GM23248 (cell line): ENCODE results near the gene ABCC4. TPM values are rescaled to one million over a fixed set of nuclear protein-coding genes. Genes with fewer than 3 reads are reported as not detected.

ENCODE experiments used
- DNase-seq: peaks from one replicate; pipeline ENCODE4 v3.0.0-alpha.2; 2015
- H2AFZ ChIP-seq: fragments of 200-600 bp; sonication (generic); 2 replicates; pipeline ENCODE4 v1.6.1; 2016; ENCODE audit warnings: antibody characterized with exemption
- H3F3A ChIP-seq: fragments of 200-600 bp; sonication (generic); 2 replicates; pipeline ENCODE4 v1.6.1; 2016; ENCODE audit warnings: mild to moderate bottlenecking, antibody characterized with exemption, mixed run types; ENCODE audit not compliant: insufficient read depth
- H3K27ac ChIP-seq: fragments of 200-600 bp; sonication (generic); 2 replicates; pipeline ENCODE4 v1.5.1; 2016; ENCODE audit warnings: mild to moderate bottlenecking
- H3K27me3 ChIP-seq: fragments of 200-600 bp; sonication (generic); replicated peaks from 2 replicates; pipeline ENCODE4 v1.6.1; 2016; ENCODE audit warnings: mild to moderate bottlenecking; ENCODE audit not compliant: insufficient read depth
- H3K36me3 ChIP-seq: fragments of 200-600 bp; sonication (generic); 2 replicates; pipeline ENCODE4 v1.6.1; 2016; ENCODE audit warnings: low read depth, mild to moderate bottlenecking
- H3K4me1 ChIP-seq: fragments of 200-600 bp; sonication (generic); 2 replicates; pipeline ENCODE4 v1.6.1; 2016; ENCODE audit warnings: mild to moderate bottlenecking; ENCODE audit not compliant: insufficient read depth
- H3K4me2 ChIP-seq: fragments of 200-600 bp; sonication (generic); one replicate; pipeline ENCODE4 v1.6.1; 2016; ENCODE audit warnings: mild to moderate bottlenecking; ENCODE audit not compliant: unreplicated experiment
- H3K4me3 ChIP-seq: fragments of 200-600 bp; sonication (generic); 2 replicates; pipeline ENCODE4 v1.5.1; 2016; ENCODE audit warnings: mild to moderate bottlenecking
- H3K79me2 ChIP-seq: fragments of 200-600 bp; sonication (generic); 2 replicates; pipeline ENCODE4 v1.6.1; 2016; ENCODE audit warnings: mild to moderate bottlenecking; ENCODE audit not compliant: insufficient read depth
- H3K9ac ChIP-seq: fragments of 200-600 bp; sonication (generic); 2 replicates; pipeline ENCODE4 v1.6.1; 2016; ENCODE audit warnings: mild to moderate bottlenecking
- H3K9me2 ChIP-seq: fragments of 200-600 bp; sonication (generic); 2 replicates; pipeline ENCODE4 v1.6.1; 2016; ENCODE audit warnings: mixed run types, mild to moderate bottlenecking, moderate library complexity; ENCODE audit not compliant: insufficient read depth
- H3K9me3 ChIP-seq: fragments of 200-600 bp; sonication (generic); one replicate; pipeline ENCODE4 v1.6.1; 2017; ENCODE audit warnings: low read depth
- H4K20me1 ChIP-seq: fragments of 200-600 bp; sonication (generic); 2 replicates; pipeline ENCODE4 v1.6.0; 2016; ENCODE audit not compliant: insufficient read depth
- EZH2 ChIP-seq: fragments of 200-600 bp; sonication (generic); IDR thresholded peaks from 2 replicates; pipeline ENCODE4 v1.6.1; 2018; ENCODE audit warnings: antibody characterized with exemption, mild to moderate bottlenecking; ENCODE audit not compliant: insufficient read depth, poor library complexity, severe bottlenecking
- EZH2phosphoT487 ChIP-seq: fragments of 200-600 bp; sonication (generic); IDR thresholded peaks from 2 replicates; pipeline ENCODE4 v1.6.1; 2018; ENCODE audit warnings: antibody characterized with exemption, moderate library complexity, mild to moderate bottlenecking, low read depth; ENCODE audit not compliant: insufficient read depth
- WGBS, 2 experiments: methylation state at CpG; one replicate each; pipeline ENCODE4 v1.1.6; 2015 to 2017; ENCODE audit warnings: low lambda C conversion rate in 2 of 2, low coverage in 1 of 2; ENCODE audit errors: missing lambda C conversion rate in 2 of 2; 5-methylcytosine and 5-hydroxymethylcytosine counted together
- in situ Hi-C: fragments of 300-500 bp; cut with MboI; formaldehyde crosslinking; loops from 2 replicates; pipeline ENCODE4 v1.15.0; 2020
- polyA plus RNA-seq: library from polyadenylated mRNA; unstranded; fragments of >200 nt; fragmentation: Nextera tagmentation; extraction: Ambion mirVana; gene quantifications from 2 replicates; pipeline ENCODE4 v1.2.1, GENCODE V29; 2016
- total RNA-seq: library from RNA; depleted of rRNA; stranded (reverse); fragments of >200 nt; shearing (Covaris generic); gene quantifications from 2 replicates; pipeline ENCODE4 v1.2.3, GENCODE V29; 2014

ABCC4 gene
- total and polyA plus RNA-seq, 2 experiments from 2014 or later, result 3.9 to 11.2 TPM

GRCh38 chr13:95247171-95247570 lies 54.1 kb downstream of the ABCC4 start:
- no peaks in the 10 kb centered on the region for H4K20me1 ChIP-seq
- H3K79me2 ChIP-seq, result no peaks in the 10 kb centered on the region
- no peak overlapping the region for H3K4me3 ChIP-seq
- H3K27ac ChIP-seq, result no peak overlapping the region
- no peaks in the 10 kb centered on the region for H3K27me3 ChIP-seq
- WGBS, 2 experiments, result 70 to 77% methylated on average over 4 of the region's 4 CpGs
- H3F3A ChIP-seq, result no peaks in the 10 kb centered on the region
- H2AFZ ChIP-seq, result no peak overlapping the region
- H3K9me3 ChIP-seq, result no peaks in the 10 kb centered on the region
- H3K9ac ChIP-seq, result no peak overlapping the region
- H3K4me2 ChIP-seq, result no peak overlapping the region
- H3K36me3 ChIP-seq, result no peaks in the 10 kb centered on the region
- no peak for TF ChIP-seq EZH2
- TF ChIP-seq EZH2phosphoT487, result no peak
- no peaks in the 10 kb centered on the region for H3K9me2 ChIP-seq
- DNase-seq, result no peak
- in situ Hi-C loops, result no loop called here
- H3K4me1 ChIP-seq, result no peaks in the 10 kb centered on the region

GRCh38 chr13:95246292-95247082 lies 54.8 kb downstream of the ABCC4 start:
- no peak for DNase-seq
- Histone ChIP-seq H3K4me1 (no peaks in the 10 kb centered on the region), H2AFZ (no peak overlapping the region), H3K4me2 (no peak overlapping the region), H3F3A (no peaks in the 10 kb centered on the region), H3K4me3 (no peak overlapping the region), H3K9ac (no peak overlapping the region), H3K36me3 (no peaks in the 10 kb centered on the region), H3K27ac (no peak overlapping the region), H3K79me2 (no peaks in the 10 kb centered on the region), H3K27me3 (no peaks in the 10 kb centered on the region), H3K9me3 (no peaks in the 10 kb centered on the region), H4K20me1 (no peaks in the 10 kb centered on the region), H3K9me2 (no peaks in the 10 kb centered on the region)
- WGBS, 2 experiments, result 93% methylated on average over 10 of the region's 10 CpGs
- in situ Hi-C loops, result no loop called here
- TF ChIP-seq EZH2phosphoT487 (no peak), EZH2 (no peak)

GRCh38 chr13:95245071-95245470 lies 56.2 kb downstream of the ABCC4 start:
- 68 to 71% methylated on average over 2 of the region's 2 CpGs for WGBS, 2 experiments

GRCh38 chr13:95243207-95243606 lies 58.0 kb downstream of the ABCC4 start:
- Histone ChIP-seq H3K9ac (no peak overlapping the region), H3F3A (no peaks in the 10 kb centered on the region), H3K4me1 (no peaks in the 10 kb centered on the region), H3K4me2 (no peak overlapping the region), H3K36me3 (no peaks in the 10 kb centered on the region), H3K27ac (no peak overlapping the region), H2AFZ (no peak overlapping the region), H3K79me2 (no peaks in the 10 kb centered on the region), H3K4me3 (no peak overlapping the region), H3K27me3 (no peaks in the 10 kb centered on the region), H3K9me3 (no peaks in the 10 kb centered on the region), H3K9me2 (no peaks in the 10 kb centered on the region), H4K20me1 (no peaks in the 10 kb centered on the region)
- in situ Hi-C loops, result no loop called here
- 80 to 82% methylated on average over 7 of the region's 7 CpGs for WGBS, 2 experiments
- TF ChIP-seq EZH2 (no peak), EZH2phosphoT487 (no peak)
- DNase-seq, result no peak

More at GRCh38 chr13:95245071-95245470, 56.2 kb downstream of the ABCC4 start:
- Histone ChIP-seq H3K27me3 (no peaks in the 10 kb centered on the region), H3K36me3 (no peaks in the 10 kb centered on the region), H3K4me1 (no peaks in the 10 kb centered on the region), H3K4me3 (no peak overlapping the region), H3K27ac (no peak overlapping the region), H3F3A (no peaks in the 10 kb centered on the region), H2AFZ (no peak overlapping the region), H3K4me2 (no peak overlapping the region), H3K9ac (no peak overlapping the region), H3K9me2 (no peaks in the 10 kb centered on the region), H4K20me1 (no peaks in the 10 kb centered on the region), H3K9me3 (no peaks in the 10 kb centered on the region), H3K79me2 (no peaks in the 10 kb centered on the region)
- no peak for DNase-seq
- TF ChIP-seq EZH2 (no peak), EZH2phosphoT487 (no peak)
- in situ Hi-C loops, result no loop called here
